Adipocyte (in vitro differentiated cells): ENCODE measurements around the gene ERICH3.
A peak's percentile ranks its signal among the peaks of the same experiment; 100 is the strongest.

Experiments used
- DNase-seq: peaks from one replicate; pipeline ENCODE4 v3.0.0-alpha.2; 2015; ENCODE audit warnings: low read depth
- H3K27me3 ChIP-seq: replicated peaks from 2 replicates; pipeline ENCODE4 v1.7.0; 2013; ENCODE audit warnings: mild to moderate bottlenecking, low read length, moderate library complexity; ENCODE audit not compliant: control insufficient read depth, insufficient read depth
- H3K36me3 ChIP-seq: 2 replicates; pipeline ENCODE4 v1.7.0; 2013; ENCODE audit warnings: low read length, mild to moderate bottlenecking, moderate library complexity; ENCODE audit not compliant: control insufficient read depth, insufficient read depth, severe bottlenecking
- H3K4me1 ChIP-seq: 2 replicates; pipeline ENCODE4 v1.7.0; 2013; ENCODE audit warnings: mild to moderate bottlenecking, low read length, moderate library complexity; ENCODE audit not compliant: control insufficient read depth, insufficient read depth
- H3K4me3 ChIP-seq: 2 replicates; pipeline ENCODE4 v1.7.0; 2013; ENCODE audit warnings: mild to moderate bottlenecking, low read length, moderate library complexity
- H3K9ac ChIP-seq: 2 replicates; pipeline ENCODE4 v1.7.0; 2013; ENCODE audit warnings: mild to moderate bottlenecking, low read length, moderate library complexity
- H3K9me3 ChIP-seq: 2 replicates; pipeline ENCODE4 v1.7.0; 2013; ENCODE audit warnings: mild to moderate bottlenecking, low read length, moderate library complexity; ENCODE audit not compliant: control insufficient read depth

Gene ERICH3

GRCh38 chr1:74699331-74699730 lies 25.7 kb upstream of the ERICH3 start:
- no peaks in the 10 kb centered on the region for H3K4me1 ChIP-seq
- no peak overlapping the region for H3K4me3 ChIP-seq
- H3K9me3 ChIP-seq, result no peaks in the 10 kb centered on the region
- peaks cover 19% of the 10 kb centered on the region for H3K36me3 ChIP-seq
- H3K27me3 ChIP-seq, result no peaks in the 10 kb centered on the region
- DNase-seq, result no peak
- no peak overlapping the region for H3K9ac ChIP-seq

GRCh38 chr1:74697832-74698231 lies 24.2 kb upstream of the ERICH3 start:
- Histone ChIP-seq H3K27me3 (no peaks in the 10 kb centered on the region), H3K4me1 (no peaks in the 10 kb centered on the region), H3K4me3 (no peak overlapping the region), H3K36me3 (peaks cover 6% of the 10 kb centered on the region), H3K9ac (no peak overlapping the region), H3K9me3 (no peaks in the 10 kb centered on the region)
- DNase-seq, result no peak

GRCh38 chr1:74693473-74693872 lies 19.9 kb upstream of the ERICH3 start:
- Histone ChIP-seq H3K9ac (no peak overlapping the region), H3K4me1 (no peaks in the 10 kb centered on the region), H3K27me3 (no peaks in the 10 kb centered on the region), H3K9me3 (no peaks in the 10 kb centered on the region), H3K36me3 (no peaks in the 10 kb centered on the region), H3K4me3 (no peak overlapping the region)
- peak; percentile 57 for DNase-seq

- Histone ChIP-seq H3K9ac (no peak overlapping the region), H3K27me3 (no peaks in the 10 kb centered on the region), H3K9me3 (no peaks in the 10 kb centered on the region), H3K4me1 (no peaks in the 10 kb centered on the region), H3K4me3 (no peak overlapping the region), H3K36me3 (no peaks in the 10 kb centered on the region)
- no peak for DNase-seq
Measured at GRCh38 chr1:74690909-74691308, 17.3 kb upstream of the ERICH3 start.

- no peaks in the 10 kb centered on the region for H3K9me3 ChIP-seq
- no peaks in the 10 kb centered on the region for H3K36me3 ChIP-seq
- no peaks in the 10 kb centered on the region for H3K27me3 ChIP-seq
- H3K4me1 ChIP-seq, result no peaks in the 10 kb centered on the region
- H3K9ac ChIP-seq, result peak overlapping the region; percentile 21
- no peak for DNase-seq
- no peak overlapping the region for H3K4me3 ChIP-seq
Measured at GRCh38 chr1:74690364-74690696, 16.7 kb upstream of the ERICH3 start.

- Histone ChIP-seq H3K27me3 (no peaks in the 10 kb centered on the region), H3K36me3 (no peaks in the 10 kb centered on the region), H3K9me3 (no peaks in the 10 kb centered on the region), H3K4me1 (no peaks in the 10 kb centered on the region), H3K4me3 (no peak overlapping the region), H3K9ac (peak overlapping the region; percentile 21)
- DNase-seq, result peak; percentile 88
Measured at GRCh38 chr1:74689621-74690363, 16.2 kb upstream of the ERICH3 start.

- Histone ChIP-seq H3K9me3 (no peaks in the 10 kb centered on the region), H3K9ac (no peak overlapping the region), H3K36me3 (no peaks in the 10 kb centered on the region), H3K4me1 (no peaks in the 10 kb centered on the region), H3K27me3 (no peaks in the 10 kb centered on the region), H3K4me3 (no peak overlapping the region)
- no peak for DNase-seq
Measured at GRCh38 chr1:74686928-74687327, 13.3 kb upstream of the ERICH3 start.

- Histone ChIP-seq H3K4me3 (no peak overlapping the region), H3K27me3 (no peaks in the 10 kb centered on the region), H3K9ac (no peak overlapping the region), H3K4me1 (no peaks in the 10 kb centered on the region), H3K9me3 (no peaks in the 10 kb centered on the region), H3K36me3 (no peaks in the 10 kb centered on the region)
- no peak for DNase-seq
Measured at GRCh38 chr1:74684301-74684700, 10.7 kb upstream of the ERICH3 start.

GRCh38 chr1:74683656-74684055 lies 10.1 kb upstream of the ERICH3 start:
- DNase-seq, result no peak
- H3K9me3 ChIP-seq, result no peaks in the 10 kb centered on the region
- H3K27me3 ChIP-seq, result no peaks in the 10 kb centered on the region
- no peak overlapping the region for H3K9ac ChIP-seq
- no peak overlapping the region for H3K4me3 ChIP-seq
- no peaks in the 10 kb centered on the region for H3K4me1 ChIP-seq
- H3K36me3 ChIP-seq, result no peaks in the 10 kb centered on the region

- DNase-seq, result no peak
- H3K9me3 ChIP-seq, result no peaks in the 10 kb centered on the region
- H3K27me3 ChIP-seq, result no peaks in the 10 kb centered on the region
- H3K4me3 ChIP-seq, result no peak overlapping the region
- no peak overlapping the region for H3K9ac ChIP-seq
- no peaks in the 10 kb centered on the region for H3K36me3 ChIP-seq
- no peaks in the 10 kb centered on the region for H3K4me1 ChIP-seq
Measured at GRCh38 chr1:74681851-74682250, 8.3 kb upstream of the ERICH3 start.

GRCh38 chr1:74681449-74681848 lies 7.9 kb upstream of the ERICH3 start:
- H3K27me3 ChIP-seq, result no peaks in the 10 kb centered on the region

GRCh38 chr1:74681001-74681400 lies 7.4 kb upstream of the ERICH3 start:
- Histone ChIP-seq H3K9ac (no peak overlapping the region), H3K27me3 (no peaks in the 10 kb centered on the region), H3K4me1 (no peaks in the 10 kb centered on the region), H3K4me3 (no peak overlapping the region), H3K36me3 (no peaks in the 10 kb centered on the region), H3K9me3 (no peaks in the 10 kb centered on the region)
- no peak for DNase-seq

More at GRCh38 chr1:74681449-74681848, 7.9 kb upstream of the ERICH3 start:
- no peaks in the 10 kb centered on the region for H3K36me3 ChIP-seq
- DNase-seq, result no peak
- H3K4me1 ChIP-seq, result no peaks in the 10 kb centered on the region
- no peak overlapping the region for H3K9ac ChIP-seq
- H3K4me3 ChIP-seq, result no peak overlapping the region
- H3K9me3 ChIP-seq, result no peaks in the 10 kb centered on the region
